NOMO-1 (cell line): ENCODE results near the gene COL15A1.
A peak's percentile ranks its signal among the peaks of the same experiment; 100 is the strongest.
"Not testable (repeated sequence)": the region's sequence is repeated elsewhere in the genome, so short reads cannot be mapped to it uniquely, and the experiment has no call there.

Source experiments
- DNase-seq, 2 experiments: peaks; one replicate each; lab custom pipeline; 2025; ENCODE audit not compliant: unreplicated experiment in 2 of 2; lab: John Stamatoyannopoulos, UW

Gene COL15A1

DNA sequence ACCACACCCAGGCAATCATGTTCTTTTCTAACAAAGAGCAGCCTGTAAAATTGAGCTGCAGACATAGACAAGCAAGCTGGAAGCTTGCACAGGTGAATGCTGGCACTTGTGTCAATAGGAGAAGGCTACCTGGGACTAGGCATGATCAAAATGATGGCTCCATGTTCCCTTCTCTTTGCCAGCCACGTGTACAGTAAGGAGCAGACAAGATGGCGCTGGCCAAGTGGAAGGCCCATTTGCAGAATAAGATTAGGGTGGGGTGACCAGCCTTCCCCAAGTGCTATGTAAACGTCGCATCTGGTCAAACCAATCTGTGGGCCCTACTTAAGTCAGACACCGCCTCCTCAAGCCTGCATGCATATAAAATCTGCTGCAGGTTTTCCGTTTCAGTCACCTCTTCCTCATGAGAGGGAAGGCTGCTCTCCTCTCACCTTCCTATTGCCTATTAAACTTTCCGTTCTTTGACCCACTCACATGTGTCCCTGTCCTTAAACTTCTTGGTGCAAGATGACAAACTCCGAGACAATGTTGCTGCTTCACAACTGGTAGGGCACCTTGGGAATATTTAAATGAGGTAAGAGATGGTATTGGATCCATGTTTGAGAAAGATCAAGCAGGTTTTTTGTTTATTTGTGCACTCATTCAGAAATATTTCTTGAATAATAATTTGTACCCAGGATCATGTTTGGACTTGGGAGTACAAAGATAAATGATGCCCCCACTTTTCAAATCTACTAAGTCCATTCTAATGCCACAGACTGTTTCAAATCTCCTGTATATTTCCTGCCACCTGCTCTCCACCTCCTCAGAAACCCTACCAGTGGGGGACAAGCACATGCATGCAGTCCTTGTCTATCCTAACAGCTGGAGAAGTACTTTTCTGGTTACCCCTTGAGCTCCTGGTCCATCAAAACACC, 130.5 kb downstream of the COL15A1 start:
- no peak for DNase-seq

DNA sequence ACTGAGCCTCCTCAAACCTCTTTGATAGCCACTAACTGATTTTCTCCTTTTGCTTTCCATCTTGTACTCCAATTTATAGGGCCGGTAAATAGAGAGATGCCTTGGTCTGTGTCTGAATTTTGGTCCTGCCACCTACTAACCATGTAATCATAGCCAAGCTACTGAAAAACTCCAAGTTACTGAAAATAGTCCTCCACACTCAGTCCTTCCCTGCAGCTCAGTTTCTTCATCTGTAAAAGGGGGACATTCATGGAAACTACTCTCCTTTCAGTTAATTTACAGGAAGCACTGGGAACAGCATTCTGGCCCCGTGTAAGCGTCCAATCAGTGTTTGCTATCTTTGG, 131.2 kb downstream of the COL15A1 start:
- DNase-seq, result no peak

DNA sequence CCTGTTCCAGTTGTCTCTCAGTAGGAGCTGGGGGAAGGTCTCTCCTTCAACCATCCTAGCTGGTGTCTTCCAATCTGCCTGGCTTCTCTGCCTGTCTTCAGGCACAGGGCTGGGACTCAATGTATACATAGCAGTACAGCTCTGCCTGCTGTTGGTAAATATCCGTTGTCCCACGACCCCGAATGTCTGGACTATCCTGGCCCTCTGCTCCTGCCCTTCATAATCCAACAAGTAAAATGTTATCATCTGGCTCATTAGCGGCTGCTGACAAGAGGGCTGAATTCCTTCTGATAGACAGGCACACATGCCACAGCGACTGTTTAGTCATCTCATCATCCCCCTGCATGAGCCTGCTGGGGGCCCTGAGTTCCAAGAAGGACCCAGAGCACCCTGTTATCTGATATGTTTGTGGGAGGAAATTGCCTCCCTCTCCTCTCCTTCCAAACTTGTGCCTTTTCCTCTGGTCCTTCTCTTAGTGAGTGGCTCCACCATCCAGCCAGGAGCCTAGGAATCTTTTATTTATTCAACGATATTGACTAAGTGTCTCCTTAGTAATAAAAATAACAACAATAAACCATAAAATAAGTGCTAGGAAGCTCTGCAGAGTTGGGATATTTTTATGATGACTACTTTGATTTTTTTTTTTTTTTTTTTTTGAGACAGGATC, 131.7 kb downstream of the COL15A1 start:
- no peak for DNase-seq

DNA sequence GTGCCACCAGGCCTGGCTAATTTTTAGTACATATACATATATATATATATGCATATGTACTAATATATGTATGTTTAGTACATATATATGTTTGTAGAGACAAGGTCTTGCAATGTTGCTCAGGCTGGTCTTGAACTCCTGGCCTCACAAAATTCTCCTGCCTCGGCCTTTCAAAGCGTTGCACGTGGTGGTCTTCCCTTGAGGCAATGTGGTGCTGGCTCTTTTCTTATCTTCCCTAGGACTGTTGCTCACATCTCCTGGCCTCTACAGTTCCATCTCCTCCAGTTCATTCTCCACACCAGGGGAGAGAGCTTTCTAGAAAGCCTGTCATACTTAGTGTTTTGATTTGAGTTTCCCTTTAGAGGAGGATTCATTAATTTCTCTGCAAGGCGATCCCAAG, 132.3 kb downstream of the COL15A1 start:
- no peak for DNase-seq

DNA sequence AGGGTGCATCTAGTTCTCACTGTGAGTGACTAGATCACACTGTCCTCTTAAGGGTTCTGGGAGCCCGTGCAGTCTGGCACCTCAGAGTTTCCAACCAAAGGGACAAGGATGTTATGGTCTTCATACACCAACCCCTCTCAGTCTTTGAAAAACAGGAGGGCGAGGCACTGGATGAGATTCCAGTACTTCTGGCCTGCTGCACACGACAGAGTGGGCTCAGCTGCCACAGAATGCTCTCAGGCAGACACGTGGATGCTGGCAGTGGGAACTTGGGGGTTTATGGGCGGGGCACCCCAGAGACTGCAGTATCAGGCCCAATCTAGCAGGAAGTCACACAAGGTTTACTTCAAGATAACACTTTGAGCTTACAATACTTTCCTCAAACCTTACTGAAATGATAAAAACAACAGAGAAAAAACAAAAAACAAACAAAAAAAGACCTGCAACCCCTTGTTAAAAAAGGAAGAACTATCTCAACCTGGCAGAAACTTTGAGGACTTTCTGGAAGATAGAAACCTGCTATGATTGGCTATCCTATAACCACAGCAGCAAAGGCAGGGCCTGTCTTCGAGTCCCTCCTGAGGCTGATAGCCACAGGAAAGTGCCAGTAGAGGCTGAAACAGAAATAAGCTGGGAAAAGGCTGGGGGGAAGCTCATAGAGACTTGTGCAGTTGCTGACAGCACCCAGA, 132.9 kb downstream of the COL15A1 start:
- peak in 1 of 2 experiments; percentile 15 for DNase-seq

DNA sequence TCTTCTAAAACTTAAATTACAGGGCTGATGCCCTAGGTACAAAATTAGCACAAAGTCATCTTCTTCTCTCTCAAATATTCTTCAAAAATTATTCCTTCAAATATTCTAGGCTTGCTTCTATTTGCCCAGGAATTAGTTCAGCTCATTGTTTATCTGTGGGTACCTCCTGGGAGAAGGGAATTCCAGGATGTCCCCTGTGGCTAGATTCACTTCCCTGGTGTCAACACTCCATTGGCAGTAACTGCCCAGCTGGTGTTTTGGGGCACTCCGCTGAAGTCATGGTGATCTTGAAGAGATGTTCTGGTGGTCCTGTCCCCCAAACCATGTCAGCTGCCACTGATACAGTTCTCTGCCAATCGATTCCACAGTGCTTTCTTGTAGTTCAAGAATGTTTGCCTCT, 135.0 kb downstream of the COL15A1 start:
- DNase-seq, result no peak

DNA sequence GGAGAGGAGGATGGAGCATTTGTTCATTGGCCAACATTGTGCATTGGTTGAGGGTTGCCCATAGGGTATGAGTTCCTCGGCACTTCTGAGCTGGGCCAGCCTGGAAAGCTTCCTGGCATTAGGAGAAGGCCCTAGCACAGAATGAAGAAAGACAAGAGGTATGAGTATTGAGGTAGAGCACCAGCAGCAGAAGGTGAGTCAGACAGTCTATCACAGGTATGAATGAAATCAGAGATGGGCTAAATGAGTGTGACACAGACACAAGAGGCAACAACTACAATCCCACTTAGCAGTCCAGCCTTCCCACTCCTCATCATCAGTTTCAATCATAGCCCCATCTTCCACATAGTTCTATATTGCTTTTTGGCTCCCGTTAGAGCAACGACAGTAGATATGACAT, 135.8 kb downstream of the COL15A1 start:
- DNase-seq, result no peak

DNA sequence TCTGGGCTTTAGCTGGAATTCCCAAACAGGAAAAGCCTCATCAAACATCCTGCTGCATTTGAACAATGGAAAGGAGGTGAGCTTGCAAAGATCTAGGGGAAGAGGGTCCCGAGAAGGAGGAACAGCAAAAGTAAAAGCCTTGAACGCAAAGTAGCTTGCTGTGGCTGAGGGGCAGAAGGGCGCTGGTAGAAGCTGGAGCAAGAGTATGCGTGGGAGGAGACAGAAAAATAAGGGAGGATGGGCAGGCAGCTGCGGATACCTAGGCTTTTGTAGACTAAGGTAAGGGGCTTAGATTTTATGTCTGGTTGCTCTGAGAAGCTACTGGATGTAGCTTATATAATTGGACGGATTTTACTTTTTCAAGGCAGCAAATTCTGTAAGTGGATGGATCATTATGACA, 139.3 kb downstream of the COL15A1 start:
- no peak for DNase-seq

DNA sequence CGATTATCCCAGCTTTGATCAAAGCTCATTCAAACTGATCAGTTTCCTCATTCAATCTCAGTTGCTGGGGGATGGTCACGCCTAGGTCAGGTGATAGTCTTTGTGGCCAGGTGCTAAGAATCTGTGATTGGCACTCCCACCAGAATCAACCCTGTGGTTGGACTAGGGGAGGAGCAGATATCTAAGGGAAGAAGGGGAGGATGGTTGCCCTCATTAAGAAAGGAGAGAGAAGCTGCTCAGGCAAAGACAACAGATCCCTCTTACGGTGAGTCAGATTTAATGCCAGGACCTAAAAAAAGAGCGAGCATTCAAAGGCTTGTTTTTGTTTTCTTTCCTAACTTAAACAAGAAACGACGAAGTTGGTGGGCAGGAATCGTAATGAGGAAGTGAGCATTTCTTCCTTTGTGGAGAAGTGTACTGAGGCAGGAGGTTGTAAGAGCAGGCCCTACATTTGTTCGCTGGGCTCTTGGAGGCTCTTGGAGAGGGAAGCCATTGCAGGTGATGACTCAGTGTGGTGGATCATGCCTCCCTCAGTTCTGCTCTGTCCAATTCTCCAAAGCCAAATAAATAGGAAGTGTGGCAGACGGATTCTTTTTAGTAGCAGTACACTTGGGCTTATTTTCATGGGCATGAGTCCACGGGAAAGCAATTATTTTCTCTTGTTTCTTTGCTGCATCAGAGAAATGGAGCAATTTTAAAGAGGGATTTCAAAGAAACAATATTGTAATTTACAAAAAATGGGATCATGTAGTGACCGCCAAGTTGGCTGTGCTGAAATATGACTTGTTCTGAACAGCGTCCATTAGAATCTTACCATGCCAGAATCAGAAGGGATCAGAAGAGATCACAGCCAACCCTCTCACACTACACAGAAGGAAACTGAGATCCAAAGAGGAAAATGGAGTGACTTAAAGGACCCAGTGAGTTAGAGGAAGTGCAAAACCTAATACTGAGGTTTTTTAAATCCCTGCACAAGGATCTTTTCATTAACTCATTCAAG, 142.5 kb downstream of the COL15A1 start:
- peak; percentile 79 to 81 for DNase-seq

DNA sequence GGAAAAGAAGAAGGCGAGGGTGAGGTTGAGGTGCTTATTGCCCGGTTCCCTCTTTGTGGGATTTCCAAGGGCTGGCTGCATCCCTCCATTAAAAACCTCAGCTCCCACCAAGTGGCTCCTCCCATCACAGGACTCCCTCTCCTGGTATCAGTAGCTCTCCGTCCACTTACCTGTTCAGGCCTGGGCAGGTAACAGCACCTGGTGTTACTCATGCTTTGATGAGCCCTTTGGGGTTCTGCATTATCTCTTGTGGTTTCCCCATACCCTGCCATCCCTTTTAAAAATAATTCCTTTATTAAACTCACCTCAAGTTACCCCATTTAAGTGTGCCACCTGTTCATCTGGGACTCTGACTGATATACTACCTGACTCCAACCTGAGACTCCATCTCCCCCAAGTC, 143.8 kb downstream of the COL15A1 start:
- DNase-seq, result no peak

DNA sequence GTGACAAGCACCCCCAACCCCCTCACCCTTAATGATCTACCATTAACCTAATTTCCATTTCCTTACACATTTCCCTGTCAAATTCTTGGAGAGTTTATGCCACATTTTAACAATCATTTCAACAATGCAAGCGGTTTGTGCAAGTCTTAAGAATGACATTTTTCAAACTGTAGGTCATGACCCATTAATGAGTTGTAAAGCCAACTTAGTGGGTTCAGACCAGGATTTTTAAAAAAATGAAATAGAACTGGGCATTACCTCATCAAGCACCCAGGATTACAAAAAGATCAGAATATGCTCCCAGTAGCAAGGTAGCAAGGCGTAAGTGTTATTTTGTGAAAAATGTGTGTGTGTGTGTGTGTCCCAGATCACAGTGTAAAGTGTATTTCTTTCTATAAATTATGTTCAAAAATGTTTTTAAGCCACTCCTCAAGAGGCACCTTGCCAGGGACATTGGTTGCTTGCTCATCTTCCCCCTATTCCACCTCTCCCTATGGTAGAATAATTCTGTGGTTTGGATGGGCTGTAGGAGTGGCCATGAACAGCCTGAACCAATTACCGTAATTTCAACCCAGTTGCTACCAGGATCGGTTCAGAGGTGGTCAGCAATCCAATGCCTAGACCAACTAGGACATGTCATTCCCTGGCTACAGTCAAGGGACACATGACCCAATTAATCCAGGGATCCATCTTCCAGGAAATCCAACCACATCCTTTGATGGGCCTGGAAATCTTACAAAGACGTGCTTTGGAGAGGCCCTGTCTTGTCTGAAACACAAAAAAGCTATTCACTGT, 146.8 kb downstream of the COL15A1 start:
- DNase-seq, result no peak

DNA sequence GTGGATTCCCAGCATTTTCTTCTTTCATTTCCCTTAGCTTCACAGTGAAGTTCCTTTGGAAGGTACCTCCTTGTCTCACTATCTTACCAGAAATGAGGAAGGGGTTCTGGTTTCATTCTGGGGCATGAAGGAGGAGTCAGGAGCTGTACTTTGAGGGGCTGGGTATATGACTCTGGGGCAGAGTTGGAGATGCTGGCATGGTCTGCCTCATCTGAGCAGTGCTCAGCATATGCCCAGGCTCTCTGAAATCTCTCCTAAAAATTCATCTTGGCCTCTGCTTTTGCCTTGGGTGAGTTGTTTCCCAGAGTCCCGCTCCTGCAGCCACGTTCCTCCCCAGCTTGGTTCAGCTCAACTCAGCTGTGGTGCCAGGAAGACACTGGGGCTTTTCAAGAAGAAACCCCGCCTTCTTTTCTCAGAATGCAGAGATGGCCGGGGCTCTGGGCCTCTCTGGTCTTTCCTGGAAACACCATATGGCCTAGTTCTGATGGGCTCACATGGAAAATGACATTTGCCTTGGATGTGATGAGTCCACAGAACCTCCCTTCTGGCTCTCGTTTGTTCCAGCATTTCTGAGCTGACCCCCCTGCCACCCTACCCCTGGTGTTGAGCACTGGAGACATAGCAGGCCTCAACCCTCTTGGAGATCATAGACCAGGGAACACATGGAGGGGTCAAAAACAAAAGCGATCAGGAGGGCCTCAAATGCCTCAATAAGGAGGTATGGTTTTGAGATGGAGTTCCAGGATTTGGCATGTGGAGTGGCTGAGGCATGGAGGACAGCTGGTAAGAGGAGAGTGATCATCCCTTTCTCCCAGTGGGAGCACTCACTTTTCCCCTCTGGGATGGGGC, 149.2 kb downstream of the COL15A1 start:
- no peak for DNase-seq

DNA sequence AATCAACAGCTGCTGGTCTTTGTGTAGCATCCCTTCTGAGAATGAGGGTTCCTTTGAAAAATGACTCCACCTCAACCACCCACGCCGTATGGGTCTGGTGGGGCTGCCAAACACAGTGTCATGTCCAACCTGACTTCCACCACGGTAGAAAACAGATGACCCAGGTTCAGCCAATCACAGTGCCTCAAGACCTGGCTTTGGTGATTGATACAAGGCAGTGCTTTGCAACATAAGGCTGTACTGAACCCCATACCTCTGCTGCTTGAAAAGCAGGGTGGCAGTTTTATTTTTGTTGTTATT, 149.7 kb downstream of the COL15A1 start:
- DNase-seq, result no peak

DNA sequence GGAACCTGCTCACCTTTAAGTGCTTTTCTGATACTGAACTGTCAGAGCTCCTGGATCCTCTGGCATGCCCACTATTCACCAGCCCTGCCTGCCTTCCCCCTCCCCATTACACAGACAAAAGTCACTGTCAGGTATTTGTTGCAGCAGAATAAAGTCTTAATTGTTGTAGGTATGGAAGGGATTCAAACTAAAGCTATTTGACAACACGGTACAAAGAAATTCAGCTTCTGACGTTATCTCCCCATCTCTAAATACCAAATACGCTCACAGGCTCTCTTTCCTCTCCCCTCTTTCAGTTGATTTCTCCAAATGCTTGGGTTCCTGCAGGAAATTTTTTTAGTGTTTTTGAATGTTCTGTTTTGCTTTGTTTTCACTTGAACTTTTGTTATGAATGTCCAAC, 151.9 kb downstream of the COL15A1 start:
- no peak for DNase-seq

DNA sequence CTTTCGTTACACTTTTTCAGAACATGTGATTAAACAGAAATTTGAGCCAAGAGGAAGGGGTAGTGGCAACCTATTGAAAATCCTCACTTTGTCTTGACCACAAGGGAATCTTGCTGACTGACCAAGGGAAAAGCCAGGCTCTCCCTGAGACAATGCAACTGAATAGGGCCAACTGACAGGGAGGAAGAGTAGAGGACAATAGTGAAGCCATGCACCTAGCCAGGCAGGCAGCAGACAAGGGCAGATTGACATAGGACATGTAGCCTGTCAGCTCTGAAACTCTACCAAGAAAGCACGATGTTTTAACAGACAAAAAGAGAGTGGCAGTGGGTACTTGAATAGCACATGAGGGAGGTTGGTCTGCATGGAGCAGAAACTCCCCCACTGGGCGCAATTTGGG, 152.7 kb downstream of the COL15A1 start:
- no peak for DNase-seq

DNA sequence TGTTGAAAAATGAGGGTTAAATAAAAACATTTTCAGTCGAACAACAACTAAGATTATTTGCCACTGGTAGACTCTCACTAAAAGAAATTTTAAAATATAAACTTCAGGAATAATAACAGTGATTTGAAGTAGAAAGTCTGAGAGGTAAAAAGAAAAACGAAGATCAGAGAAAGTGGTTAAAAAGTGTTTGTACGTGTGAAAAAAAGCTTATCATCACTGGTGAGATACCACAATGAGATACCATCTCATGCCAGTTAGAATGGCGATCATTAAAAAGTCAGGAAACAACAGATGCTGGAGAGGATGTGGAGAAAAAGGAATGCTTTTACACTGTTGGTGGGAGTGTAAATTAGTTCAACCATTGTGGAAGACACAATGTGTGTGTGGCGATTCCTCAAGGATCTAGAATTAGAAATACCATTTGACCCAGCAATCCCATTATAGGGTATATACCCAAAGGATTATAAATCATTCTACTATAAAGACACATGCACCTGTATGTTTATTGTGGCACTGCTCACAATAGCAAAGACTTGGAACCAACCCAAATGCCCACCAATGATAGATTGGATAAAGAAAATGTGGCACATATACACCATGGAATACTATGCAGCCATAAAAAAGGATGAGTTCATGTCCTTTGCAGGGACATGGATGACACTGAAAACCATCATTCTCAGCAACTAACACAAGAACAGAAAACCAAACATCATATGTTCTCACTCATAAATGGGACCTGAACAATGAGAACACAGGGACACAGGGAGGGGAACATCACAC, 156.3 kb downstream of the COL15A1 start:
- DNase-seq, result not testable (repeated sequence)

DNA sequence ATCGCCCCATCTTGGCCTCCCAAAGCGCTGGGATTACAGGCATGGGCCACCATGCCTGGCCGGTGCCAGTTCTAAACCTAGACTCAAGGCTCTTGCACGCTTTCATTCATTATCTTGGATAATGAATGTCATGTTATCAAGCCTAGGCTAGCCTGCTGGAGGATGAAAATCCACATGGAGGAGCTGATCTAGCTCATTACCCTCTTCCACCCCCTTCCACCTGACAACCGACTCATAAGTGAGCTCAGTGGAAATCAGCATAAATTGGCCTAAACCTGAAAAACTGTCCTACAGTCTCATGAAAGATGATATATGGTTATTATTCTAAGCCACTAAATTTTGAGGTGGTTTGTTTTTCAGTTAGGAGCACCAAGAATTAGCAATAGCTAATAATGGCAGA, 157.6 kb downstream of the COL15A1 start:
- DNase-seq, result no peak

DNA sequence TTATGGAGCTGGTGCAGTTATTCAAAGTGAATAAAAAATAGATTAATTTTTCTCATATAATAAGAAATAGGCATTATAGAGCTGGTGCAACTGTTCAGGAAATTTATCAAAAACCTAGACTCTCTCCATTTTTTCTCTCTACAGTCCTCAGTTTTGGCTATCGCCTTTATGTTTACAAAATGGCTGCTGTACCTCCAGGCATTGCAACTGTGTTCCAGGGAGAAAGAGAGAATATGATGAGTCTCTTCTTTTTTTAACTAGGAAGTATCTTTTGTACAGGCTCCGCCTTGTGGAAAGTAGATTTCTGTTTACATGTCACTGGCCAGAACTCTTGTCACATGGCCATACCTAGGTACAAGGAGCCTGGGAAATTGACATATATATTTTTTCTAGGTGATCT, 158.1 kb downstream of the COL15A1 start:
- DNase-seq, result no peak
